NCI-H2196 treated with DMSO at 0.1 percent for 48 hours (cell line): ENCODE measurements around the gene DDX10.
"Not testable (repeated sequence)": the region's sequence is repeated elsewhere in the genome, so short reads cannot be mapped to it uniquely, and the experiment has no call there.

Experiments used
- DNase-seq: peaks from one replicate; lab custom pipeline; 2025; ENCODE audit not compliant: unreplicated experiment; lab: John Stamatoyannopoulos, UW

Gene DDX10

GRCh38 chr11:108813086-108813485, 148.2 kb downstream of the DDX10 start:
- DNase-seq, result no peak

GRCh38 chr11:108817976-108818375, 153.1 kb downstream of the DDX10 start:
- DNase-seq, result no peak

- no peak for DNase-seq
These were observed 154.1 kb downstream of the DDX10 start for GRCh38 chr11:108818971-108819370.

GRCh38 chr11:108819957-108820356, 155.1 kb downstream of the DDX10 start:
- no peak for DNase-seq

GRCh38 chr11:108823960-108824359, 159.1 kb downstream of the DDX10 start:
- DNase-seq, result not testable (repeated sequence)

- DNase-seq, result no peak
These were observed 159.7 kb downstream of the DDX10 start for GRCh38 chr11:108824545-108824944.

GRCh38 chr11:108825381-108825780, 160.5 kb downstream of the DDX10 start:
- no peak for DNase-seq

GRCh38 chr11:108826136-108826535, 161.3 kb downstream of the DDX10 start:
- DNase-seq, result no peak

GRCh38 chr11:108835624-108836023, 170.8 kb downstream of the DDX10 start:
- DNase-seq, result no peak

GRCh38 chr11:108836541-108836940, 171.7 kb downstream of the DDX10 start:
- DNase-seq, result no peak

GRCh38 chr11:108838102-108838791, 173.4 kb downstream of the DDX10 start:
- DNase-seq, result no peak

- DNase-seq, result no peak
These were observed 173.9 kb downstream of the DDX10 start for GRCh38 chr11:108838792-108839105.

GRCh38 chr11:108846009-108846408, 181.1 kb downstream of the DDX10 start:
- DNase-seq, result no peak

GRCh38 chr11:108847298-108847990, 182.6 kb downstream of the DDX10 start:
- no peak for DNase-seq

- DNase-seq, result no peak
These were observed 186.9 kb downstream of the DDX10 start for GRCh38 chr11:108851781-108852180.

GRCh38 chr11:108852701-108853100, 187.8 kb downstream of the DDX10 start:
- no peak for DNase-seq

GRCh38 chr11:108853151-108853550, 188.3 kb downstream of the DDX10 start:
- no peak for DNase-seq

- DNase-seq, result no peak
These were observed 189.0 kb downstream of the DDX10 start for GRCh38 chr11:108853864-108854263.

- DNase-seq, result no peak
These were observed 189.5 kb downstream of the DDX10 start for GRCh38 chr11:108854346-108854745.

- no peak for DNase-seq
These were observed 192.5 kb downstream of the DDX10 start for GRCh38 chr11:108857382-108857781.

- no peak for DNase-seq
These were observed 193.8 kb downstream of the DDX10 start for GRCh38 chr11:108858622-108859021.

- DNase-seq, result no peak
These were observed 194.6 kb downstream of the DDX10 start for GRCh38 chr11:108859510-108859909.

GRCh38 chr11:108863528-108863927, 198.7 kb downstream of the DDX10 start:
- no peak for DNase-seq
